ENCODE data around the gene CFI. TPM values are rescaled to one million over a fixed set of nuclear protein-coding genes. Genes with fewer than 3 reads are reported as not detected.

The CFI gene
- total RNA-seq, 4 donors from 2014 or later: 6.8 to 19.5 (median 12.9) TPM

DNA sequence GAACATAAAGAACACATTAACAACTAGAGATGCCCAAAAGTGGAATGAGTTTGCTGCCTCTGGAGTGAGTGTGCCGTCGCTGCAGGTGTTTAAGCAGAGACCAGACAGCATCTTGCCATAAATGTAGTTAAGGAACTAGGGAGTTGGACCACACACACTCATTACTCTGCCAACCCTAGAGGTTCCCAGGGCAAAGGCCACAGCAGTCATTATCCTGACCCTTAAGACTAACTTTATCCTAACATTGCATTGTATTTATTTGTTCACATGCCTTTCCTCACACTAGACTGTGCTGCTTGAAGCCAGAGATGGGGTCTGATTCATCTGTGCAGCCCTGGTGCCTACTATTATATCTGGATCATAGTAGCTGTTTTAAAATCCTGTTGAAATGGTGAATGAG, 55.1 kb downstream of the CFI start:
- H3K36me3 ChIP-seq: no peaks in the 10 kb centered on the region
- no peak for ATAC-seq
- H3K27ac ChIP-seq: no peak overlapping the region
- 58 to 67% methylated on average over 2 of the region's 2 CpGs for WGBS, 2 donors (ENCODE audit: low coverage in 1 of 2)
- TF ChIP-seq POLR2AphosphoS5 (IDR thresholded peaks at IDR 0.05): no peak
- H3K27me3 ChIP-seq: peaks cover 4% of the 10 kb centered on the region
- no peaks in the 10 kb centered on the region for H3K9me3 ChIP-seq
- no peak overlapping the region for H3K4me3 ChIP-seq
- H3K4me1 ChIP-seq: no peaks in the 10 kb centered on the region

GRCh38 chr4:109745830-109746229, 56.0 kb downstream of the CFI start:
- Histone ChIP-seq H3K9me3 (no peaks in the 10 kb centered on the region), H3K27ac (no peak overlapping the region), H3K27me3 (peaks cover 4% of the 10 kb centered on the region), H3K4me3 (no peak overlapping the region), H3K4me1 (no peaks in the 10 kb centered on the region), H3K36me3 (no peaks in the 10 kb centered on the region)
- no peak for ATAC-seq
- TF ChIP-seq EP300 (IDR thresholded peaks at IDR 0.05): no peak
- TF ChIP-seq, protein P1, sequence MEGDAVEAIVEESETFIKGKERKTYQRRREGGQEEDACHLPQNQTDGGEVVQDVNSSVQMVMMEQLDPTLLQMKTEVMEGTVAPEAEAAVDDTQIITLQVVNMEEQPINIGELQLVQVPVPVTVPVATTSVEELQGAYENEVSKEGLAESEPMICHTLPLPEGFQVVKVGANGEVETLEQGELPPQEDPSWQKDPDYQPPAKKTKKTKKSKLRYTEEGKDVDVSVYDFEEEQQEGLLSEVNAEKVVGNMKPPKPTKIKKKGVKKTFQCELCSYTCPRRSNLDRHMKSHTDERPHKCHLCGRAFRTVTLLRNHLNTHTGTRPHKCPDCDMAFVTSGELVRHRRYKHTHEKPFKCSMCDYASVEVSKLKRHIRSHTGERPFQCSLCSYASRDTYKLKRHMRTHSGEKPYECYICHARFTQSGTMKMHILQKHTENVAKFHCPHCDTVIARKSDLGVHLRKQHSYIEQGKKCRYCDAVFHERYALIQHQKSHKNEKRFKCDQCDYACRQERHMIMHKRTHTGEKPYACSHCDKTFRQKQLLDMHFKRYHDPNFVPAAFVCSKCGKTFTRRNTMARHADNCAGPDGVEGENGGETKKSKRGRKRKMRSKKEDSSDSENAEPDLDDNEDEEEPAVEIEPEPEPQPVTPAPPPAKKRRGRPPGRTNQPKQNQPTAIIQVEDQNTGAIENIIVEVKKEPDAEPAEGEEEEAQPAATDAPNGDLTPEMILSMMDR (IDR thresholded peaks at IDR 0.05): no peak
- no peak for TF ChIP-seq POLR2AphosphoS5 (IDR thresholded peaks at IDR 0.05)

GRCh38 chr4:109739547-109739946, 62.3 kb downstream of the CFI start:
- TF ChIP-seq POLR2AphosphoS5 (IDR thresholded peaks at IDR 0.05): no peak
- TF ChIP-seq EP300 (IDR thresholded peaks at IDR 0.05): no peak
- TF ChIP-seq, protein P1 (IDR thresholded peaks at IDR 0.05): no peak
- no peak for TF ChIP-seq POLR2A (IDR thresholded peaks at IDR 0.05)
- peaks cover 5% of the 10 kb centered on the region for H3K27me3 ChIP-seq
- no peaks in the 10 kb centered on the region for H3K9me3 ChIP-seq
- no peak overlapping the region for H3K27ac ChIP-seq
- no peaks in the 10 kb centered on the region for H3K4me1 ChIP-seq
- H3K4me3 ChIP-seq: no peak overlapping the region
- no peak for ATAC-seq
- 69 to 89% methylated on average over 3 of the region's 3 CpGs for WGBS, 2 donors (ENCODE audit: low coverage in 1 of 2)
- H3K36me3 ChIP-seq: no peaks in the 10 kb centered on the region

DNA sequence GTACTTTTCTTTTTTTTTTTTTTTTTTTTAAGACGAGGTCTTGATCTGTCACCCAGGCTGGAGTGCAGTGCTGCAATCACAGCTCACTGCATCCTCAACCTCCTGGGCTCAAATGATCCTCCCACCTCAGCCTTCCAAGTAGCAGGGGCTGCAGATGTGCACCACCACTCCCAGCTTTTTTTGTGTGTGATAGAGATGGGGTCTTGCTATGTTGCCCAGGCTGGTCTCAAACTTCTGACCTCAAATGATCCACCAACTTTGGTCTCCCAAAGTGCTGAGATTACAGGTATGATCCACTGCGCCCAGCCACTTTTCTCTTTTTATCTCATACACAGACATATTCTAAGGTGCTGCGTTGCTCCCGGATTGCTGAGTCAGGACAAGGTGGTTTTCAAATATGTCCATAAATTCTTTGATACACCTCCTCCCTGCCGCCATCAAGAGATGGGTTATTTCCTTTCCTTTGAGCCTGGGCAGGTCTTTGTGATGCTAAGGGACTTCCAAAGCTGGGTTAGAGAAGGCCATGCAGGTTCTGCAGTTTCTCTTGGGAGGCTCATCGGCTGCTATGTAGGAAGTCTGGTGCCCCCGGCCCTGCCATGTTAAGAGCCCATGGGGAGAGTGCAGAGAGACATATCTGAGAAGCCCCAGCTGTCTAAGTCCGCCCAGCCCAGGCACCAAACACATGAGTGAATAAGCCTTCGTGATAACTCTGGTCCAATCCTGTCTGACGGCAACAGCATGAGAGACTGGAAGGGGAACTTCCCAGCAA, 63.5 kb downstream of the CFI start:
- 87% methylated on average over 6 of the region's 10 CpGs; no CpG with 5 or more reads in 1 of the 2 donors for WGBS, 2 donors (ENCODE audit: low coverage in 1 of 2)
- H3K4me3 ChIP-seq: no peak overlapping the region
- ATAC-seq: no peak
- H3K27me3 ChIP-seq: peaks cover 5% of the 10 kb centered on the region
- TF ChIP-seq POLR2AphosphoS5 (IDR thresholded peaks at IDR 0.05) (no peak), EP300 (IDR thresholded peaks at IDR 0.05) (no peak), POLR2A (IDR thresholded peaks at IDR 0.05) (no peak)
- TF ChIP-seq, protein P1 (IDR thresholded peaks at IDR 0.05): no peak
- H3K9me3 ChIP-seq: no peaks in the 10 kb centered on the region
- H3K27ac ChIP-seq: no peak overlapping the region
- H3K36me3 ChIP-seq: no peaks in the 10 kb centered on the region
- no peaks in the 10 kb centered on the region for H3K4me1 ChIP-seq

- no peak overlapping the region for H3K27ac ChIP-seq
- ATAC-seq: no peak
- peaks cover 5% of the 10 kb centered on the region for H3K27me3 ChIP-seq
- no peaks in the 10 kb centered on the region for H3K36me3 ChIP-seq
- H3K4me1 ChIP-seq: no peaks in the 10 kb centered on the region
- TF ChIP-seq, protein P1 (IDR thresholded peaks at IDR 0.05): no peak
- no peak for TF ChIP-seq POLR2A (IDR thresholded peaks at IDR 0.05)
- no peak for TF ChIP-seq EP300 (IDR thresholded peaks at IDR 0.05)
- no peak for TF ChIP-seq POLR2AphosphoS5 (IDR thresholded peaks at IDR 0.05)
- no peak overlapping the region for H3K4me3 ChIP-seq
- H3K9me3 ChIP-seq: no peaks in the 10 kb centered on the region
- WGBS, 2 donors (ENCODE audit: low coverage in 1 of 2): 76 to 78% methylated on average over 6 to 7 of the region's 7 CpGs
Observed at GRCh38 chr4:109735566-109736365, 66.0 kb downstream of the CFI start.
